HFFc6 (cell line): Measurements from ENCODE around the gene OTUD6A. TPM values are rescaled to one million over a fixed set of nuclear protein-coding genes. Genes with fewer than 3 reads are reported as not detected.

Source experiments
- DNase-seq: peaks from one replicate; pipeline ENCODE4 v3.0.0-alpha.2; 2018
- H3K27ac Mint-ChIP-seq: 2 replicates; pipeline ENCODE4 v1.8.0; 2020; ENCODE audit warnings: mild to moderate bottlenecking, mixed read lengths
- H3K27me3 Mint-ChIP-seq: 2 replicates; pipeline ENCODE4 v1.8.0; 2021; ENCODE audit warnings: mild to moderate bottlenecking, moderate library complexity, mixed read lengths; ENCODE audit not compliant: insufficient read depth
- H3K36me3 Mint-ChIP-seq: 2 replicates; pipeline ENCODE4 v1.8.0; 2021; ENCODE audit warnings: low read depth, mixed read lengths
- H3K4me1 Mint-ChIP-seq: 2 replicates; pipeline ENCODE4 v1.8.0; 2020; ENCODE audit warnings: low read depth, mixed read lengths
- H3K4me3 Mint-ChIP-seq: 2 replicates; pipeline ENCODE4 v1.8.0; 2020; ENCODE audit warnings: mild to moderate bottlenecking, moderate library complexity, mixed read lengths
- H3K9me3 Mint-ChIP-seq: 2 replicates; pipeline ENCODE4 v1.8.0; 2020; ENCODE audit warnings: mild to moderate bottlenecking, mixed read lengths
- CTCF ChIP-seq: fragments of 200-600 bp; sonication (generic); IDR thresholded peaks from 2 replicates; pipeline ENCODE4 v1.5.0; 2021; ENCODE audit warnings: antibody characterized with exemption, mild to moderate bottlenecking
- total RNA-seq, 6 experiments: library from RNA; stranded (reverse); fragmentation: NEBNext Ultra II Directional; extraction: Animal tissue kit (Norgen Biotek cat#: 25700); gene quantifications; 2 replicates in 1 of 6; 3 replicates in 5 of 6; pipeline ENCODE4 v1.2.3, GENCODE V29; 2021

OTUD6A gene
- total RNA-seq, 6 experiments from 2014 or later = not detected

GRCh38 chrX:70032792-70033191 lies 29.5 kb upstream of the OTUD6A start:
- no peak for DNase-seq
- H3K4me3 Mint-ChIP-seq = no peak overlapping the region

GRCh38 chrX:70033348-70034051 lies 28.8 kb upstream of the OTUD6A start:
- TF ChIP-seq CTCF = peak; percentile 75
- no peaks in the 10 kb centered on the region for H3K9me3 Mint-ChIP-seq
- no peak for DNase-seq
- H3K4me3 Mint-ChIP-seq = no peak overlapping the region
- no peak overlapping the region for H3K27ac Mint-ChIP-seq
- H3K4me1 Mint-ChIP-seq = peaks cover 10% of the 10 kb centered on the region; the same call in 1 of the 2 replicates
- H3K36me3 Mint-ChIP-seq = no peaks in the 10 kb centered on the region
- no peaks in the 10 kb centered on the region; the same call in 1 of the 2 replicates for H3K27me3 Mint-ChIP-seq

More at GRCh38 chrX:70032792-70033191, 29.5 kb upstream of the OTUD6A start:
- Mint-ChIP-seq H3K4me1 (peaks cover 10% of the 10 kb centered on the region; the same call in 1 of the 2 replicates), H3K36me3 (no peaks in the 10 kb centered on the region), H3K27me3 (no peaks in the 10 kb centered on the region; the same call in 1 of the 2 replicates), H3K27ac (no peak overlapping the region), H3K9me3 (no peaks in the 10 kb centered on the region)
- TF ChIP-seq CTCF = no peak

GRCh38 chrX:70034646-70035045 lies 27.6 kb upstream of the OTUD6A start:
- no peaks in the 10 kb centered on the region for H3K9me3 Mint-ChIP-seq
- DNase-seq = no peak

DNA sequence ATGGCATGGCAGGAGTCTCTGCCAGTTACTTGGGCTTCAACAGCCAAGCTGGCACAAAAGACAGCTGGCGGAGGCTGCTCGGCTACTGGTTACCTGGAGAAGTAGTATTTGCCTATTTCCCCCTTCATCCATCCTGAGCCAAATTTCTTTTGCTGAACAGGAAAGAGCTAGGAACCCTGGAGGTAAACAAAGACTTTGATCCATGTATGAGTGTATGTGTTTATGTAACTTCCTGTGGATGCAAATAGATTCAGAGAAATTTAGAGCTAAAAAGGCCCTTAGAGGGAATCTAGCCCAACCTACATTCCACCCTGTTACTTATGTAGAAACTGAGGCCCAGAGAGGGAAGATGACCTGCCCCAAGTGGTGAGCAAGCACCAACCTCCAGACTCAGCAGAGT lies 23.7 kb upstream of the OTUD6A start:
- Mint-ChIP-seq H3K4me3 (no peak overlapping the region), H3K27me3 (peaks cover 2% of the 10 kb centered on the region; the same call in 1 of the 2 replicates), H3K4me1 (peaks cover 5% of the 10 kb centered on the region), H3K36me3 (no peaks in the 10 kb centered on the region), H3K9me3 (no peaks in the 10 kb centered on the region), H3K27ac (no peak overlapping the region)
- no peak for DNase-seq
- TF ChIP-seq CTCF = no peak

More at GRCh38 chrX:70034646-70035045, 27.6 kb upstream of the OTUD6A start:
- no peaks in the 10 kb centered on the region for H3K36me3 Mint-ChIP-seq
- TF ChIP-seq CTCF = no peak
- no peak overlapping the region for H3K4me3 Mint-ChIP-seq
- no peaks in the 10 kb centered on the region; the same call in 1 of the 2 replicates for H3K27me3 Mint-ChIP-seq
- H3K27ac Mint-ChIP-seq = no peak overlapping the region
- peaks cover 10% of the 10 kb centered on the region; the same call in 1 of the 2 replicates for H3K4me1 Mint-ChIP-seq

- Mint-ChIP-seq H3K36me3 (no peaks in the 10 kb centered on the region), H3K9me3 (no peaks in the 10 kb centered on the region), H3K4me1 (peaks cover 5% of the 10 kb centered on the region), H3K27me3 (peaks cover 2% of the 10 kb centered on the region; the same call in 1 of the 2 replicates), H3K4me3 (no peak overlapping the region), H3K27ac (no peak overlapping the region)
- TF ChIP-seq CTCF = no peak
- no peak for DNase-seq
Measured at GRCh38 chrX:70038951-70039350, 23.3 kb upstream of the OTUD6A start.
